Glutamatergic neuron (in vitro differentiated cells): ENCODE results near the gene OXNAD1. TPM values are rescaled to one million over a fixed set of nuclear protein-coding genes. Genes with fewer than 3 reads are reported as not detected.

Source experiments
- DNase-seq: peaks from one replicate; pipeline ENCODE4 v3.0.0; 2022
- H3K27ac Mint-ChIP-seq: one replicate; pipeline ENCODE4 v1.8.0; 2020; ENCODE audit warnings: mild to moderate bottlenecking, mixed read lengths, inconsistent platforms; ENCODE audit not compliant: unreplicated experiment
- H3K27me3 Mint-ChIP-seq: one replicate; pipeline ENCODE4 v1.8.0; 2020; ENCODE audit warnings: mild to moderate bottlenecking, moderate library complexity, mixed read lengths, inconsistent platforms; ENCODE audit not compliant: unreplicated experiment
- H3K36me3 Mint-ChIP-seq: one replicate; pipeline ENCODE4 v1.8.0; 2020; ENCODE audit warnings: mild to moderate bottlenecking, mixed read lengths, inconsistent platforms; ENCODE audit not compliant: unreplicated experiment
- H3K4me1 Mint-ChIP-seq: one replicate; pipeline ENCODE4 v1.8.0; 2020; ENCODE audit warnings: mild to moderate bottlenecking, low read depth, mixed read lengths, inconsistent platforms; ENCODE audit not compliant: unreplicated experiment
- H3K4me3 Mint-ChIP-seq: one replicate; pipeline ENCODE4 v1.8.0; 2020; ENCODE audit warnings: mild to moderate bottlenecking, mixed read lengths, inconsistent platforms; ENCODE audit not compliant: unreplicated experiment
- H3K9me3 Mint-ChIP-seq: one replicate; pipeline ENCODE4 v1.8.0; 2020; ENCODE audit warnings: mild to moderate bottlenecking, moderate library complexity, mixed read lengths, inconsistent platforms; ENCODE audit not compliant: unreplicated experiment
- CTCF ChIP-seq: fragments of 200-600 bp; sonication (generic); IDR thresholded peaks from one replicate; pipeline ENCODE4 v1.5.0; 2021; ENCODE audit not compliant: partially characterized antibody, unreplicated experiment
- total RNA-seq: library from RNA; stranded (reverse); fragmentation: NEBNext Ultra II Directional; extraction: Animal tissue kit (Norgen Biotek cat#: 25700); gene quantifications from one replicate; pipeline ENCODE4 v1.2.1, GENCODE V29; 2021; ENCODE audit not compliant: unreplicated experiment

OXNAD1 gene
- total RNA-seq, 1 donor from 2014 or later: 14.6 TPM

GRCh38 chr3:16300881-16301359 lies 35.9 kb downstream of the OXNAD1 start:
- Mint-ChIP-seq H3K36me3 (peaks cover 23% of the 10 kb centered on the region), H3K27me3 (no peaks in the 10 kb centered on the region), H3K9me3 (no peaks in the 10 kb centered on the region), H3K4me3 (no peak overlapping the region), H3K4me1 (peaks cover 17% of the 10 kb centered on the region), H3K27ac (no peak overlapping the region)
- DNase-seq: no peak
- TF ChIP-seq CTCF: no peak

- no peak for TF ChIP-seq CTCF
- Mint-ChIP-seq H3K27ac (no peak overlapping the region), H3K27me3 (no peaks in the 10 kb centered on the region), H3K4me1 (peaks cover 17% of the 10 kb centered on the region), H3K9me3 (no peaks in the 10 kb centered on the region), H3K36me3 (peaks cover 19% of the 10 kb centered on the region), H3K4me3 (no peak overlapping the region)
- no peak for DNase-seq
These were observed 36.5 kb downstream of the OXNAD1 start for GRCh38 chr3:16301507-16301906.

- Mint-ChIP-seq H3K9me3 (no peaks in the 10 kb centered on the region), H3K27ac (no peak overlapping the region), H3K27me3 (no peaks in the 10 kb centered on the region), H3K36me3 (peaks cover 13% of the 10 kb centered on the region), H3K4me3 (no peak overlapping the region), H3K4me1 (peaks cover 17% of the 10 kb centered on the region)
- no peak for DNase-seq
- no peak for TF ChIP-seq CTCF
These were observed 37.1 kb downstream of the OXNAD1 start for GRCh38 chr3:16302082-16302631.

- no peaks in the 10 kb centered on the region for H3K27me3 Mint-ChIP-seq
- H3K4me3 Mint-ChIP-seq: no peak overlapping the region
- no peak for TF ChIP-seq CTCF
- H3K4me1 Mint-ChIP-seq: peaks cover 17% of the 10 kb centered on the region
- DNase-seq: no peak
- H3K36me3 Mint-ChIP-seq: peaks cover 3% of the 10 kb centered on the region
- H3K9me3 Mint-ChIP-seq: no peaks in the 10 kb centered on the region
- no peak overlapping the region for H3K27ac Mint-ChIP-seq
These were observed 38.1 kb downstream of the OXNAD1 start for GRCh38 chr3:16303037-16303575.

GRCh38 chr3:16304061-16305010 lies 39.3 kb downstream of the OXNAD1 start:
- Mint-ChIP-seq H3K36me3 (no peaks in the 10 kb centered on the region), H3K27ac (no peak overlapping the region), H3K4me3 (no peak overlapping the region), H3K4me1 (peaks cover 11% of the 10 kb centered on the region), H3K9me3 (no peaks in the 10 kb centered on the region), H3K27me3 (no peaks in the 10 kb centered on the region)
- no peak for TF ChIP-seq CTCF
- no peak for DNase-seq
